HG03064 (cell line): ENCODE measurements around the gene MYH10.

Experiments used
- ATAC-seq: cut with Tn5 transposase; IDR thresholded peaks from one replicate; pipeline ENCODE4 v1.9.1; 2021; ENCODE audit warnings: low read depth; ENCODE audit not compliant: unreplicated experiment

Gene MYH10

DNA sequence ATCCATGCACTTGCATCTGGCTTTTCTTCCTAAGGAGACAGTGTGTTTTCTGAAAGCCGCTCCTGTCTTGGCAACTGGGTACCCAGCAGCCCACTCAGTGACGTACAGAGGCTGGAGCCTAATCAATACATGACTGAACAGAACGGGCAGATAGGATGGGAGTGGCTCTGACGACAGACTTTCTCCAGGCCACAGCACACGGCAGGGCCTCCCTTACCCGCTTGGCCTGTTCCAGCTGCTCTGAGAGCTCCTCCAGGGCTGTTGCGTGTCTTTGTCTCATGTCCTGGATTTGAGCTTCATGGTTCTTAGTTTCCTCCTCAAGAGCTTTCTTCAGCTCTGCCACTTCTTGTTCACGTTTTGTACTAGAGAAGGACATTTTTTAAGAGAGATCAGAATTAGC lies 129.9 kb downstream of the MYH10 start:
- ATAC-seq, result no peak

DNA sequence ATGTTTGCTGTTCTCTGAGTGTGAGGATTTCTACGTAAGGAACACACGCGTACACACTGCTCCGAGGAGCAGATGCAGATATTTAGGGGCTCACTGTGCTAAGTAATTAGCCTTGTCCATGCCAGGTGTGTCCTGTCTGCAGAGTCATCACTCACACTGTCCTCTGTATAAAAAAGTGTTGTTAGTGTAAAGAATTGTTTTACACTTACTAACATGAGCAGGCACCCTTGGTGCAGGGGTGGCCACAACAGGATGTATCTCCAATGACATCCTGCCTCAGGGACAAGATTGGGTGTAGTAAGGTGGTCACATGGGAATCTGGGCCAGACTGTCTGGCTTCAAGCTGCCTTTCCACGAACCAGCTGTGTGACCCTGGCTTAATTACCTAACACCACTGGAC lies 130.9 kb downstream of the MYH10 start:
- no peak for ATAC-seq

DNA sequence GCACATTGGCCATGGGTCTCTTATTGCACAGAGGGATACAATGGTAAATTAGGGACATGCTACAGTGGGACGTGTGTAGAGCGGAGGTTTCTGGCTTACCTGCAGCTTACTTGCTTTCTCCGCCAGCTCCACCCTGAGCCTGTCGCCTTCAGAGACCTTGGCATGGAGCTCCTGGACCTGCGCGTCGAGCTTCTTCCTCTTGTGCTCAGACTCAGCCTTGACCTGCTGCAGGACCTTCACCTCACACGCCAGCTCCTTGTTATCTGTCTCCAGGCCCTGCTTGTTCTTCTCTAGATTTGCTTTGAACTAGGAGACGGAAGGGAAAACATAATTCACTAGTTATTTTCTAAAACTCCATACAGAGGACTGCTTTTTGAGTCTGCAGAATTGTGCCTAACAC lies 131.4 kb downstream of the MYH10 start:
- ATAC-seq, result no peak

DNA sequence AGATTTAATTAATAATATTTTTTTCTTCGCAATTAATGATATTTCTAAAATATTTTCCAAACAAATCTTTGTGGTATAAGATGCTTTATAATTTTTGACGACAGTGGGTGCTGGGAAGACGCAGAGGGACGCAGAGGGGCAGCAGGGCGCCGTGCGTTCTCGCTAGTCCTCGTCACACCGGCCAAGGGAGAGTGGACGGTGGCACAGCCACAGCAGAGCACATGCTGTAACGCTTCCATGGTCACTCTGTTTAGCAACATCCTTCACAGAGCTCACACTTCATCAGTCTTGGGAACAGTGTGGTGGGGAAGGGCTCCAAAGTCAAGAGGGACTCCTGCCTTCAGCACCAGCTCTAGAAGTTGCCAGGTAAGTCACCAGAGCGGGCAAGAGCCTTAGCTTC lies 134.4 kb downstream of the MYH10 start:
- no peak for ATAC-seq

DNA sequence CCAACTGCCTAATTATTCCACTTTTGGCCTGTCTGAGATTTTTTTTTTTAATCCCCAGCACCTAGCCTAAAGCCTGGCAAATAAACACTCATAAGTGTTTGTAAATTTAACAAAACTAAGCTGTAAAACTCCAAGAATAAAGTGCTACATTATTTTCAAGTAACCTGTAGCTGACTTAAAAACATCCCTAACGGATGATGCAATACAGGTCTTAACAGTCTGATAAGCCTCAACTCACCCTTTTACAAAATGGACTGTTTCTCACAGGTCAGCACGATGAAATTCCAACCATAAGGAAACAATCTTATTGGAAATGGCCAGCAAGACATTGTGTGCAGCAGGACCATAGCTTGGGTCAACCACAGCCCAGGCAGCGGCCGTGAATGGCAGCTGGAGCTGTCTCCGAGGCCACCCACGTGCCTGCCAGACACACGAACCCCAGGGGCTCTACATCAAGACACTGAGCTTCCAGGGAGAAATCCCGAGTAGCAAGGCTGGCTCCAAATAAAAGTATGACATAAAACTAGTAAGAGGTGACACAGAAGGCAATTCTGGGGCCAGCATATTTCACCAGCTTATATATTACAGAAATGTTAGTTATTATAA lies 135.9 kb downstream of the MYH10 start:
- ATAC-seq, result no peak

DNA sequence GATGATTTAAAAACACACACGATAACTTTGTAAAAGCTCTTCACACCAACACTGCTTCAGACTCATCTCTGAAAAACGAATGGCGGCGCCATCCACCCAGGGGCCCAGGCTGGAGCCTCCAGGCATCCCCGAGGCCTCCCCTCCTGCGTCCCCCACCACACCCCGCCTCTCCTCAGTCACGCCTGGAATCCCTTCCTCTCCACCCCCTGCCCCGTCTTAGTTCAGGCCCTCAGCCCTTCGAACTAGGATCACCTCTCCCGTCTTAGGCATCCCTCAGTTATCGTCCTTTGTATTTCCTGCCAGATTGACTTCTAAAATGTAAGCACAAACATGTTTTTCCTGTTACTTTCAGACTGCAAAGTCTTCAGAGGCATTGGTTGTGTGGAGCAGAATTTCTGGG lies 136.5 kb downstream of the MYH10 start:
- ATAC-seq, result no peak

DNA sequence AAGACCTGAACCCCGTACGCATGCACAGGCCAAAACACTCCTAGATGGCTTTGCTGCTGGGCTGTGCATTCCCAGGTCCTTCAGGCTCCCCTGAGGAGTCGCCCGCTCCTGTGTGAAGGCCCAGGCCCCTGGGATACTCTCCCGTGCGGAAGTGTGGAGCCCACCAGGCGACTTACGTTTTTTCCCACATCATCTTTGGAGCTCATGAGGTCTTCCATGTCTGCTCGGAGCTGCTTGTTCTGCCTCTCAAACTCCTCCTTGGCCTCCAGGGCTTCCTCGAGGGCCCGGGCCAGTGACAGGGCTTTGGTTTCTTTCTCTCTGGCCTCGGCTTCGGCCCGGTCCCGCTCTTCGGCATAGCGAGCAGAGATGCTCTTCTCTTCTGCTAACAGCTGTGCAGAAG lies 138.4 kb downstream of the MYH10 start:
- ATAC-seq, result no peak

DNA sequence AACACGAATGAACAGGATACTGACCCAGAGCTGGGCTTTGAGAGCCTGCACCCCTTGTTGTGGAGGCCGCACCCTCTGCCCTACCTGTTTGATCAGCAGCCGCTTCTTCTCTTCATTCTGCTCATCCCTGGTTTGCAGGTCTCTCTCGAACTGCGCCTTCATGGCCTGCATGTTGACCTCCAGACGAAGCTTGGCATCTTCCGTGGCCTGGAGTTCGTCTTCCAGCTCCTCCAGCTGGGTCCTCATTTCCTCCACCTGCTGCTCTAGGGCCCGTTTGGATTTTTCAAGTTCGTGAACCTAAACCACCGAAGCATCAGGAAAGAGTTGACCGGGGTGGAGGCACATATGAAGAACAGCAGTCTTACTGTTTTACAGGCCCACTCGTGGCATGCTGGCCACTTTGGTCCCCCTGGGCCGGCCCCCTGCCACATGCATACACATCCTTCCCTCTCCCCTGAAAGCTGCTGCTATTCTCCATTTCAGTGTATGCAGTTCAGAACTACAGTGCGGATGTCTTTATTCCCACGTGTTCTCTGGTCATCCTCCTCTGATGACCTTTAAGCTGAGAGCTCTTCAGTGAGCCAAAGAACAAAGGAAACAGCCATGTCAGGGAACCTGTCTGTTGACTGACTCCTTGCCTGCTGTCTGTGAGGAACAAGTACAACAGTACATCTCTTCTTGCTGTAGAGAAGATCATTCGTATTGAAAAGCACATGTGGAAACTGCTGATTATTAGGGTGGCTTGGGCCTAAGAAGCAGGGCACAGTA lies 140.1 kb downstream of the MYH10 start:
- ATAC-seq, result no peak

DNA sequence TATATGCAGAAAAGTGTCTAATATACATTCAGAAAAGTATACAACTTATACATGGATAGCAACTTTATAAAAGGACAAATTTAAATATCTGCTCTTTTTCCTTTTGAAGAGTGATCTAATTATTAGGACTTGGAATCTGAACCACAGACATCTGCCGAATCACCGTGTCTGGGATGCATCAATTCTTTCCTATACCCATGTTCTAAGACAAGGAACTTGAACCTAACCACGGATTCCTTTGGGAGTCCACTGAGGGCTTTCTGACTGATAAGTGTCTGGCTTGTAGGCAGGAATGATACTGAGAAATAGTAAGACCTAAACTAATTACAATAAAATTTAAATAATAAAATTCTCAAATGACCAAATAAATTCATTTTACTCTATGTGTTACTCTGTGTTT lies 140.7 kb downstream of the MYH10 start:
- no peak for ATAC-seq

DNA sequence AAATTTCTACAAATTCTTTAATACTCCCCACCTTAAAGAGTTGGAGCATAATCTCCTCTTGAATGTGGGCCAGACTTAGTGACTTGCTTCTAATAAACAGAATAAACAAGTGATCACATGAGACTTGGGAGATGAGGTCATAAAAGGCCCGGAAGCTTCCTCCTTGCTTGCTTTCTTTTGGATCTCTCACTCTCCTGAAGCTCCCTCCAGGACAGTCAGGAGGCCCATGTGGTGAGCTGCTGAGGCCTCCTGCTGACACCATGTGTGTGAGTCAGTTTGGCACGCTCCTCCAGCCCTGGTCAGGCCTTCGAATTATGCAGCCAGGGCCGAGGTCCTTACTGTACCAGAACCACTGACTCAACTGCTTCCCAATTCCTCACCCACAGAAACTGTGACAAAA lies 141.6 kb downstream of the MYH10 start:
- ATAC-seq, result no peak

DNA sequence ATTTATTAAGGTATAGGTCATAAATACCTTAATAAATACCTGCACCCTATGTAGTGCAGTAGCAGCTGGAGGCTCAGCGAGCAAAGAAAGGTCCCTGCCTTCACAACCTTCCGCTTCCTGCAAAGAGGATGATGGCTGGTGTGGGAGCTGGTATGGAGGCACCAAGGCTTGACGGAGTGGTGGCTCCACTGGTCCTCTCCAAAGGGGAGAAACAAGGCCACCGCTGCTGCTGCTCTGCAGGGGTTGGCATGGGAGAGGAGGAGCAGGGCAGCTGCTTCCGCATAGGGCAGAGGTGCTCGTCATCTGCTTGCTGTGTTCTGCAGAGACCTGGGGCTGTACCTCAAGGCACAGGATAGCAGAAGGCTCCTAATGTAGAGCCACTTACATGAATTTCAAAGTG lies 142.0 kb downstream of the MYH10 start:
- ATAC-seq, result no peak

DNA sequence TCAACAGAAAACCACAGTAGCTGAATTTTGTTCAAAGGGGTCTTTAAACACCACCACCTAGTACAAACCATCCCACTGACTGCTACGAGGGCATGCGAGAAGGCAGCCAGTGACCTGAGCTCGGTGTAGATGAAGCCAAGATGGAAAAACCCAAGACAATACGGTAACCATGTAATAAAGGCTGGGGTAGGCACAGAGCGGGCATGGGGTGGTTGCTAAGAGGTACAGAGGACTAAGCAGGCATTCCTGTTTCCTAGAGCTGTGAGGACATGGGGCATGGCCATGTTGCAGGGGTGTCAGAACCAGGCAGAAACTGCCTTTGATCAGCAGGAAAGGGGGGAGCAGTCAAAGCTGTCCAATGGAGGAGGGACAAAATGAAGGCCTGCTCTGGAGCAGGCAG lies 142.8 kb downstream of the MYH10 start:
- no peak for ATAC-seq

DNA sequence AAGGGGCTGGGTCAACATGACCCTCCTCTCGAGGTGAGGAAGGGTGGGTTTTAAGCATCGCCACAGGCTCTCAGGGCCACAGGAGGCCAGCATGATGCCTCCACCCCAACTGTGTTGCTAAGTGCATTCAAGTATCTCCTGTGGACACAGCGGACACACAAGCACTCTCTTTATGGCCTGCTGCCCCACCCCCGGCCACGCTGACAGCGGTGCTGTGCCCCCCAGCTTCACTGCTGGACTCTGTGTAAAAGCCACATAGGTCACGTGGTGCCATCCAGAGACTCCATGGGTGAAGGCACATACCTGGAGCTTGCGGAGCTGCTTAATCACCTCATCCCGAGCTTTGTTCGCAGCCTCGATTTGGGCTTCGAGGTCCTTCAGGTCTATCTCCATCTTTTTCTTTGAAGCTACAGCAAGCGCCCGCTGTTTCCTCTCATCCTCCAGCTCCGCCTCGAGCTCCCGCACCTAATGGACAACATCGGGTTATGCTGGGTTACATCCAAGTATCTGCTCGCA lies 143.3 kb downstream of the MYH10 start:
- ATAC-seq, result no peak

DNA sequence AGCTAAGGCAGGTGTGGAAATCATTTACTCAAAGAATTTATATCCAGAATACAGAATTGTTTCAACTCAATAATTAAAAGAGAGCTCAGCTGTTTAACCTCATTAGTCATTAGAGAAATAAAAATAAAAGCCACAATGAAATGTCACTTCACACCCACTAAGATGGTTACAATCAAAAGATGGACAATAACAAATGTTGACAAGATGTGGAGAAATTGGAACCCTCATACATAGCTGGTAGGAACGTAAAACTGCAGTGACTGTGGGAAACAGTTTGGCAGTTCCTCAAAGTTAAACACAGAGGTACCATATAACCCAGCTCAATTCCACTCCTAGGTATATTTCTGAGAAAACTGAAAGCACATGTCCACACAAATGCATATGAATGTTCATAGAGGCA lies 145.0 kb downstream of the MYH10 start:
- ATAC-seq, result no peak

DNA sequence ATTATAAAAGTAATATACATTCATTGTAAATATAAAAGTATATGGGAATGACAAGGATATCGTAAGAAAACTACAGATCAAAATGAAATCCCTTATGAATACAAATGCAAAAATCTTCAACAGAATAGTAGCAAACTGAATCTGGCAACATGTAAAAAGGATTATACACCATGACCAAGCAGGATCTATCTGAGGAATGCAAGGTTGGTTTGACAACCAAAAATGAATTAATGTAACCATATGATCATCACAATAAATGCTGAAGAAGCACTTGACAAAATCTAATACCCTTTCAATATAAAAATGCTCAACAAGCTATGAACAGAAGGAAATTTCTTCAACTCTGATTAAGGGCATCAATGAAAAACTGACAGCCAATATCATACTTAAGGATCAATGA lies 146.1 kb downstream of the MYH10 start:
- ATAC-seq, result no peak

DNA sequence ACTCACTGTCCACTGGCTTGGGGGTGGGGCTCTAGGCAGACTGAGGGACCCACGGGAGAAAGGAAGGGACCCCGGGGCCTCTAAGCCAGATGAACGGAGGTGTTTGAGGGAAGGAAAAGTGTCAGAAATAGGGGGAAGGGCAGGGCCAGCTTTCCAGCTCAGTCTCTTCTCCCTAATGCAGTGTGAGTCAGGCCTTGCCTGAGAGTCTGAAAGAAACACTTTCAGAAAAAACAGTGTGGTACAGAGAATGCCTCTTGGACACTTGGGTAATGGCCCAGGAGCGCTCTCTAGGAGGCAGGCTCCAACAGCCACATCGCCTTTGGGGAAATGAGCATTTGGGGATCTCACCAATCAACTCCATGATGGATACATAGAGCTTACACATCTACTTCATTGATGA lies 148.0 kb downstream of the MYH10 start:
- no peak for ATAC-seq

DNA sequence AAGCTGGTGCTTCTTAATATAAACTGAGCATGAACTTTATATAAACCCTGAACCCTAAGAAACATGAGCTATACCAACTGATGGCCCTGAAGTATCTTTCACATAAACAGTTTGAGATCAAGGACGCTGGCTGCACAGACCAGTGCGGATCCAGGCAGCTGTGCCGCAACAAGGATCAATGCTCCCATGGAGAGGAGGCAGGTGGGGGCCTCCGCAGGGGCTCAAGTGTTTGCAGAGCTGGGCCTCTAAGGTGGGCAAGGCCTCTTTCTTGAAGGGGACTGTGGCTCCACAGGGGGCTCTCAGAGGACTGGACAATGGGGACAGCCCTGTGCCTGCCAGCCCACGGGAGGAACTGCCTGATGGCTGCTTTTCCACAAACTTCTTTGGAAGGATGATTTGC lies 148.8 kb downstream of the MYH10 start:
- no peak for ATAC-seq

DNA sequence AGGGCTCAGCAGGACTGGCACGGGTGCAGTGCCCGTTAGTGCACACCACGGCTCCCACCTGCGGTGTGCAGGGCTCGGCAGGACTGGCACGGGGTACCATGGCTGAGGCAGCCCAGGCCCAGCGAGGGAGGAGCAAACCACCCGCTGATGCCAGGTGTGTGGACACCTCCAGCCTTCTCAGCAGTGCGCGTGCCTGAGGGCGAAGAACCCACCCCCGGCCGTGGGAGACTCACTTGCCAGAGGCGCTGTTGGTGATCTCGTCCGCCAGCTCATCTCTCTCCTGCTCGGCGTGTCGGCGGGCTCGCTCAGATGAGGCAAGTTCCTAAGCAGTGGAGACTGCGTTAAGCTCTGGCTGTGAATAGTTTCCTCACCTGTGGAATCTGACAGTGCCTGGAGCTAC lies 149.4 kb downstream of the MYH10 start:
- ATAC-seq, result no peak

DNA sequence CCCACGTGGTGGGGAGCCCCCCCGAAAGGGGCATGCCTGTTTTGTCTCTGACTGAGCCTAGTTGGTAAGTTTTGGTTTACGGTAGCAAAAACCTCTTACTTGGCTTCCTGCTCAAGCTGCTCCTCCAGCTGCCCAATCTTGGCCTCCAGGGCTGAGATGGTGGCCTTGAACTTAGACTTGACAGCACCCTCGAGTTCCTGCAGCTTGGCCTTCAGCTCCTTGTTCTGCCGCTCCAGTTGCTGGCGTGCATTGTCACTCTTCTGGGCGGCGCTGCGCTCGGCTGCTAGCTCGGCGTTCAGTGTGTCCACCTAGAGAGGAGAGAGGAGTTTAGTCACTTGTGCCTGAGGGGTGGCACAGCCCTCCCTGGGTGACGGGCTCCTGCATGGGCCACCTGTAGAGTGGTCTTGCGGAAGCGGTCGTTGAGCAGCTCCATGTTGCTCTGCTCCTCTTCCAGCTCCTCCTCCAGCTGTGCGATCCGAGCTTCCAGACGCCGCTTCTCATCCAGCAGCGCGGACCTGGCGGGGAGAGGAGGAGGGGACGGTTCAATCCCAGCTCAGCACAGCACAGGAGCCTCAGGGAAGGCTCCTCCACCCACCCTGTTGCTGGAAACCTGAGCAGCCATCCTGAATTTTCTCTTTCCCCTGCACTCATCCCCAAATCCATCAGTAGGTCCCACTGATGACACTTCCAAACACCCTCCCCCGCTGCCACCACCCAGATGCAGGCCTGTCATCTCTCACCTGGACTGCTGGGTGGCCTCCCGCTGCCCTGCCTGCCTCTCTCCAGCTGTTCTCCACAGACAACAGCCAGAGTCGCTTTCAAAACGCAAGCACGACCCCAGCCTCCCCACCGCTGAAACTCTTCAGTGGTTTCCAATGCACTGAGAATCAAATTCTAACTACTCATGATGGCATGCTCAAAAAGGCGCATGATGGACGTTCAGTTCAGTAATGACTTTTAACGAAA lies 150.2 kb downstream of the MYH10 start:
- ATAC-seq, result no peak

DNA sequence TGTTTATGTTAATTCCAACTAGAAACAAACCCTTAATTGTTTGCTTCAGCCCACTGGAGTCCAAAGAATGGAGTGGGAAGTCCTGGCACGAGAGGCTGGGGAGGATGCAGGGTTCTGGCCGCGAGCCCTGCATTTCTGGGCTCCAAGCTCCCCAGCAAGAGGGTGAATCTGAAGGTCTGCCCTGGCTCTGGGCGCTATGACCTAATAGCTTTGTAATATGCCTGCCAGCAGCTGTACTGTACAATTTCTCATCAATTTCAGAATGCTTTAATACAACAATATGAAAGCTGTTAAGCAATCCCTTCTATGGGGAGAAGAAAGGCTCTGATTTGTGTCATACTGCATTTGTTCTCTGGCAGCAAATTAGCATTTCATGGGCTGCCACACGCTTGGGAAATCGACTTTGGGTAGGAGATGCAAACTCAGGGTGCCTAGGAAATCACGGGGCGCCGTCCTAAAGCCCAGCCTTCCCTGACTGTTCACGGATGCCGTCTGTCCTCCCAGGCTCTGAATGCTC lies 151.0 kb downstream of the MYH10 start:
- ATAC-seq, result no peak
